Stimulated activated CD8-positive, alpha-beta memory T cell treated with anti-CD3 and anti-CD28 coated beads, Interleukin-15, amount 100 ng/mL, for 4 hours (primary cell): ENCODE results near the gene MICAL3.
"Not testable (repeated sequence)": the region's sequence is repeated elsewhere in the genome, so short reads cannot be mapped to it uniquely, and the experiment has no call there.

Experiments
- DNase-seq, 2 donors: peaks; one replicate each; pipeline ENCODE4 v3.0.0-alpha.2; 2020; ENCODE audit warnings: low read depth in 2 of 2

The MICAL3 gene

GRCh38 chr22:18024276-18024939, at the start of gene MICAL3:
Gene MICAL3, minus strand, starts transcription at chr22:18024561. Its CDS starts 117,749 bp downstream, at chr22:17906812.
- peak; percentile 13 to 35 for DNase-seq

GRCh38 chr22:18073927-18074326, 49.6 kb upstream of the MICAL3 start:
- DNase-seq = not testable (repeated sequence)

- no peak for DNase-seq
Observed at GRCh38 chr22:18073467-18073866, 49.1 kb upstream of the MICAL3 start.

GRCh38 chr22:18071968-18072310, 47.6 kb upstream of the MICAL3 start:
- DNase-seq = no peak

- DNase-seq = not testable (repeated sequence)
Observed at GRCh38 chr22:18071307-18071967, 47.1 kb upstream of the MICAL3 start.

- no peak for DNase-seq
Observed at GRCh38 chr22:18070556-18071306, 46.4 kb upstream of the MICAL3 start.

- no peak for DNase-seq
Observed at GRCh38 chr22:18070041-18070440, 45.7 kb upstream of the MICAL3 start.

- no peak for DNase-seq
Observed at GRCh38 chr22:18069041-18069440, 44.7 kb upstream of the MICAL3 start.

GRCh38 chr22:18068381-18068988, 44.1 kb upstream of the MICAL3 start:
- no peak for DNase-seq

- no peak for DNase-seq
Observed at GRCh38 chr22:18067548-18068341, 43.4 kb upstream of the MICAL3 start.

GRCh38 chr22:18067121-18067520, 42.8 kb upstream of the MICAL3 start:
- DNase-seq = no peak

- DNase-seq = no peak
Observed at GRCh38 chr22:18066181-18066859, 42.0 kb upstream of the MICAL3 start.

GRCh38 chr22:18065256-18065655, 40.9 kb upstream of the MICAL3 start:
- DNase-seq = no peak

GRCh38 chr22:18064636-18065035, 40.3 kb upstream of the MICAL3 start:
- no peak for DNase-seq

GRCh38 chr22:18063715-18064114, 39.4 kb upstream of the MICAL3 start:
- not testable (repeated sequence) for DNase-seq

GRCh38 chr22:18063306-18063705, 38.9 kb upstream of the MICAL3 start:
- no peak for DNase-seq

- no peak for DNase-seq
Observed at GRCh38 chr22:18062421-18062820, 38.1 kb upstream of the MICAL3 start.

GRCh38 chr22:18060646-18061620, 36.6 kb upstream of the MICAL3 start:
- no peak for DNase-seq

- no peak for DNase-seq
Observed at GRCh38 chr22:18059991-18060390, 35.6 kb upstream of the MICAL3 start.

- no peak for DNase-seq
Observed at GRCh38 chr22:18059473-18059872, 35.1 kb upstream of the MICAL3 start.
